GM21723 (cell line): ENCODE results near the gene IL11.

Experiments
- ATAC-seq: cut with Tn5 transposase; IDR thresholded peaks from one replicate; pipeline ENCODE4 v1.9.1; 2021; ENCODE audit warnings: mild to moderate bottlenecking, moderate library complexity; ENCODE audit not compliant: unreplicated experiment

Gene IL11

DNA sequence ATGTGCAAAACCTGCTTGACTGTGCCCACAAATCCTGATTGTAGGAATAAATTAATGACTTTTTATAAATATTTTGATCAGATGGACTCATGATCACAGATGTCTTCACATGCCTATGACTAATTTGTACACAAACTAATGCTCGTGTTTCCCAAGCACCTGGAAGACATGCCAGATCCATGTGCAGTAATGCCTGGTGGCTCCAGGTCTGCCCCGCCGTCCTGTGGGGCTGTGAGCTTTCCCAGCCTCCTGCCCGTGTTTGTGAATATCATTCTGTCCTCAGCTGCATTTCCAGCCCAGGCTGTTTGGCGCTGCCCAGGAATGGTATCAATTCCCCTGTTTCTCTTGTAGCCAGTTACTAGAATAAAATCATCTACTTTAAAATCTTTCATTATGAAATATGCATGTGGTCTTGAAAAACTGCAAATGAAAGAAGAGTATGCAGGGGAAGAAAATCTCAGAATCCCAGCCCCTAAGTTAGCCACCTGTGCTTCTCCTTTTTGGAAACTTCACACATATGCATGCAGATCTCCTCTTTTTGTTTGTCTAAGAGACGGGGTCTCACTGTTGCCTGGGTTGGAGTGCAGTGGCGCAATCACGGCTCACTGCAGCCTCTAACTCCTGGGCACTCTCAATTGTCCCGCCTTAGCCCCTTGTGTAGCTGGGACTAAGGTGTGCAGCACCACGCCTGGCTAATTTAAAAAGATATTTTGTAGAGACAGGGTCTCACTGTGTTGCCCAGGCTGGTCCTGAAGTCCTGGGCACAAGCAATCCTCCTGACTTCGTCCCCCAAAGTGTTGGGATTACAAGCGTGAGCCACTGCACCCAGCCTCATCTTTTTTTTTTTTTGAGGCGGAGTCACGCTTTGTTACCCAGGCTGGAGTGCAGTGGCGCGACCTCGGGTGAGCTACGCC is 21.7 kb upstream of the IL11 start:
- ATAC-seq = no peak

DNA sequence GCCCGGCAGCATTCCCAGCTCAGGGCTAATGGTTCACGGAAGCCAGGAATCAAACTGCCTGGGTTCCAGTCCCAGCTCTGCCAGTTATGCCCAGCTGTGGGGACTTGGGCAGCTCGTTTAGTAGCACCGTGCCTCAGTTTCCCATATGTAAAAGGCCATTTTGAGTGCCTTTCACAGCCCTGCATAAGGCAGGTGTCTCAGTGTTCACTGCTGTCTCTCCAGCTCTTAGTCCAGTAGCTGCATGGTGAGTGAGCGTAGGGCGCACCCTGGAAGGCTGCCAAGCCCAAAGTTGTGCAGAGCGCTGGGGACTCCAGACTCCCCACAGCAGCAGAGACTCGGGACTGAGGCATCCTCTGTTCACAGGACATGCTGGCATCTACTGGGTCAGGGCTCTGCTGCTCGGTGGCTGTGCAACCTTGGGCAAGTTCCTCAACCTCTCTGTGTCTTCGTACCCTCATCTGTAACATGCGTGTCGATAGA is 21.0 kb upstream of the IL11 start:
- ATAC-seq = no peak

DNA sequence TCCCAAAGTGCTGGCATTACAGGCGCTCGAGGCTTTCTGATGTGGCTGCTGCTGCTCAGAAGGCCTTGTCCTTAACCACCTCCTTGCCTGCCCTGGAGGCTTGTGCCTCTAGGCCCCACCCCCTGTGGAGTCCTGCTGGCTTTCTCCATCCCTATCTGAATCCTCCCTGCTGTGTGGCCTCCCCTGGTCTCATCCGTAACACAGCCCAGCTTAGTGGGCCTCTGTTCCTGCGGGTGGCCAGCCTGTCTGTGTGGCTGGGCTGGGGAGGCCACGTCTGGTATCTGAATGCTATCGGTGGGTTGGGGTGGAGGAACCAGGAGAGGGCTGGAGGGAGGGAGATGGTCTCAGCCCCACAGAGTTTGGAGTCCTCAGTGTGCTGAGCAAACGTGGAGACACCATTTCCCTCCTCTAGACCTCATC is 20.2 kb upstream of the IL11 start:
- no peak for ATAC-seq

DNA sequence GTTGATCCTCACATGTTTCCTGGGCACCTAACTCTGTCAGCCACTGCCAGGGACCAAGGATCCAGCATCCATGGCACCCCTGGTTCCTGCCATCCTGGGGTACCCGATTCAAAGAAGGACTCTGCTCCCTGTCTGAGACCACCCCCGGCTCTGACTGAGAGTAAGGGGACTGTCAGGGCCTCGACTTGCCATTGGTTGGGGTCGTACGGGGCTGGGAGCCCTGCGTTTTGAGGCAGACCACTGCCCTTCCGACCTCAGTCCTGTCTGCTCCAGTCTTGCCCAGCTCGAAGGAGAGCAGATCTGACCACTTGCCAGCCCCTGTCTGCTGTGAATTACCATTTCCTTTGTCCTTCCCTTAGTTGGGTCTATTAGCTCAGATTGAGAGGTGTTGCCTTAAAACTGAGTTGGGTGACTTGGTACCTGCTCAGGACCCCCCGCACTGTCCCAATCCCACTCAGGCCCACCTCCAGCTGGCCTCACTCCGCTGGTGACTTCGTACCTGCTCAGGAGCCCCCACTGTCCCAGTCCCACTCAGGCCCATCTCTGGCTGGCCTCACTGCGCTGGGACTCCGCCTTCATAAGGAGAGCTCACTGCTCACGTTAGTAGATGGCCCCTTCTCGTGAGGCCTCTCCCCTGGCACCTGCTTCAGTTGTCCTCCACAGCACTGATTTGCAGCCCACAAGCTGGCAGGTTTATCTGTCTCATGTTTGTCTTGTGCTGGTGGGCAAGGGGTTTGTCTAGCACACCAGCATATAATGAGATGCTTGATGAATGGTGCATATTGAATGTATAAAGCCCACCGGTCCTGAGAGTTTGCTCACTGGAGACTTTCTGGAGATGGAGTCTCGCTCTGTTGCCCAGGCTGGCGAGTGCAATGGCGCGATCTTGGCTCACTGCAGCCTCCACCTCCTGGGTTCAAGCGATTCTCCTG is 19.4 kb upstream of the IL11 start:
- ATAC-seq = no peak

DNA sequence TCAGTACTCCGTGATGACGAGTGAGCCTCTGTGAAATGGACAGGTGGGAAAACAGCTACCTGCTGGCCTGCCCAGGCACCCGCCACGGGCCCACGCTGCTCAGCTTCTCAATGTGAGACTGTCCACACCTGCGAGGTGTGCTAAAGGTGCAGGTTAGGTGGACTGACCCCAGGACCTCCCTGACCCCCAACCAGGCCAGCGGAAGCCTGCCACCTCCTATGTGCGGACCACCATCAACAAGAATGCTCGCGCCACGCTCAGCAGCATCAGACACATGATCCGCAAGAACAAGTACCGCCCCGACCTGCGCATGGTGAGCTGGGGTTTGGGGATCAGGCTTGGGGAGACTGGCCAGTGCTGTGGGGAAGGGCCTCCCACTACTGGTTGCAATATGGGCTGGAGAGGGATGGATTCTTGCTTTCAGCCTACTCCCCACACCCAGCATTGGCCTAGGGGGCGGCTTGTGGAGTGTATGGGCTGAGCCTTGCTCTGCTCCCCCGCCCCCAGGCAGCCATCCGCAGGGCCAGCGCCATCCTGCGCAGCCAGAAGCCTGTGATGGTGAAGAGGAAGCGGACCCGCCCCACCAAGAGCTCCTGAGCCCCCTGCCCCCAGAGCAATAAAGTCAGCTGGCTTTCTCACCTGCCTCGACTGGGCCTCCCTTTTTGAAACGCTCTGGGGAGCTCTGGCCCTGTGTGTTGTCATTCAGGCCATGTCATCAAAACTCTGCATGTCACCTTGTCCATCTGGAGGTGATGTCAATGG is 17.7 kb upstream of the IL11 start:
- no peak for ATAC-seq

DNA sequence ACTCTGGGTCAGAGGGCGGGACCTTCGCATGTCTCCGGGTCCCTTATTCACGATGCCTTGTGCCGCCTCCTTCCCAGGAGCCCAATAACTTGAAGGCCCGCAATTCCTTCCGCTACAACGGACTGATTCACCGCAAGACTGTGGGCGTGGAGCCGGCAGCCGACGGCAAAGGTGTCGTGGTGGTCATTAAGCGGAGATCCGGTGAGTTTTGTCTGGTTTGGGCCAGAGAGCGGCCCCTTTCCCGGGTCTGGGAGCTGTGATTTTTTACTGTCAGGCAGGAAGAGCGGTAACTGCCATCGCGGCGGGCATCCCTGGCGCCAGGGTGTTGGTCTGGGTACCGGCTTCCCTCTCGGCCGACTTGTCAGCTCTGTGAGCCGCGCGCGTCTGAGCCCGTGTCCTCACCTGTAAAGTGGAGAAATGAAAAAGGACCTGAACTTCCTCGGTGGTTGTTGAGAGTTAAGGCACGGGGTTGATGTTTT is 16.3 kb upstream of the IL11 start:
- no peak for ATAC-seq

DNA sequence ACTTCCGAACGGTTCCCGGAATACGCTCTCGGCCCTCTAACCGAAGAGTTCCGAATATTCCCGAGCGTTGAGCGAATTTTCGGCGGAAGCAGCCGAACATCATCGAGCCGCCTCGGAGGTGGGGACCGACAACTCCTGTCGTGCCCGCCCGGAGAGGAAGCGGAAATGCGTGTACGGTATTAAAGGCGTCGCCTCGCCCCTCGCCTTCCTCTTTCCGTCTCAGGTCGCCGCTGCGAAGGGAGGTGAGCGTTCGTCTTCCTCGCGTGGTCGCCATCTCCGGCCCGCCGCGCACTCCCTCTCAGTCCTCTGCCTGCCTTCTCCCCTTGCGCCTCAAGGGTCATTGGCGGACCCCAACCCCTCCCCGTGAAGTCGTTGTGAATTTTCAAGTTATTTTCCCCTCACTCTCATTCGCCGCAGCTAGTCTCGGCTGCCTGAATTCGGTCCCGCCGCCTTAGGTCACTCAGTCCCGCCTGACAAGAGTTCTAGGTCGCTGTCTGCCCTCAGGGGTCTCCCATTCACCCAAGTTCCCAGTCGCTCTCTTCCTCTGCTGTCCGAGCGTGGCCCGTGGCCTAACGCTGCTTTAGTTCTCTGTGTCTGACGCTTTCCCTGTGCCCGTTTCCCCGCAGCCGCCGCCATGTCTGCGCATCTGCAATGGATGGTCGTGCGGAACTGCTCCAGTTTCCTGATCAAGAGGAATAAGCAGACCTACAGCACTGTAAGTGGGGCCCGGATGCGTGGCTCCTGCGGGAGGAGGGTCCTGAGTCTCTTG is 15.6 kb upstream of the IL11 start, which contains the start of gene RPL28:
Gene RPL28 (plus strand): TSS at position 209 of the 769 bp plus-strand sequence. CDS start 426 bp downstream, at position 635.
- ATAC-seq = peak; percentile 66

DNA sequence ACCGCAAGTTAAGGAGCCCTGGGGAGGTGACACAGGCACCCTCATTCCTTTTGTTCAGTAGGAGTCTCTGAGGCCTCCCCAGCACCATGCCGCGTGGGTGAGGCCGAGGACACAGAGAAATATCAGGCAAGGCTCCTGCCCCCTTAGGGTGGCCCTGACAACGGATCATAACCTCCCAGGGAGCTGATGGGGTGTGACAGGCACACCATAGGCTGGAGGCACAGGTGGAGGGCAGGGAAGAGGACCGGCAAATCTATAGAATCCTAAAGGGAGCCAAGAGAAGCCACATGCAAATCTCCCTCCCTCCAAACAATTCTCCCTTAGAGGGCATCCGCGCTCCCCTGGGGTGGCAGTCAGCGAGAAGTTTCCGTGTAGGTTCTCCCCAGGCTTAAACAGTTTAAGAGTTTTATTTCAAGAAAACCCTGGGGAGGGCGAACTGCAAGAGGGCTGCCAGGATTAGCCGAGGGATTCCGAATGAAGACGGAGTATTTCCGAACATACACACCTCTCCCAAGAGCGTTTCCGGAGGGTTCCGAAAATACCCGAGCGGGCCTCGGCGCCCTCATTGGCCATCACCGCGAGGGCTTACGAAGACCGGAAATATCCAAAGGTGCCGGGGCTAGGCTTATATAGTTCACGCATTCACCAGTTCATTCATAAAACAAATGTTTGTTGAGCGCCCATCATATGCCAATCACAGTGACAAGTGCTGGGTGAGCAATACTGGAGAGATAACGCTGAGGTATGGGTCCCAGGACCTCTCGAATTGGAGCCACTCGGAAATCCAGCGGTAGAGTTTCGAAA is 14.9 kb upstream of the IL11 start:
- ATAC-seq = peak; percentile 61

DNA sequence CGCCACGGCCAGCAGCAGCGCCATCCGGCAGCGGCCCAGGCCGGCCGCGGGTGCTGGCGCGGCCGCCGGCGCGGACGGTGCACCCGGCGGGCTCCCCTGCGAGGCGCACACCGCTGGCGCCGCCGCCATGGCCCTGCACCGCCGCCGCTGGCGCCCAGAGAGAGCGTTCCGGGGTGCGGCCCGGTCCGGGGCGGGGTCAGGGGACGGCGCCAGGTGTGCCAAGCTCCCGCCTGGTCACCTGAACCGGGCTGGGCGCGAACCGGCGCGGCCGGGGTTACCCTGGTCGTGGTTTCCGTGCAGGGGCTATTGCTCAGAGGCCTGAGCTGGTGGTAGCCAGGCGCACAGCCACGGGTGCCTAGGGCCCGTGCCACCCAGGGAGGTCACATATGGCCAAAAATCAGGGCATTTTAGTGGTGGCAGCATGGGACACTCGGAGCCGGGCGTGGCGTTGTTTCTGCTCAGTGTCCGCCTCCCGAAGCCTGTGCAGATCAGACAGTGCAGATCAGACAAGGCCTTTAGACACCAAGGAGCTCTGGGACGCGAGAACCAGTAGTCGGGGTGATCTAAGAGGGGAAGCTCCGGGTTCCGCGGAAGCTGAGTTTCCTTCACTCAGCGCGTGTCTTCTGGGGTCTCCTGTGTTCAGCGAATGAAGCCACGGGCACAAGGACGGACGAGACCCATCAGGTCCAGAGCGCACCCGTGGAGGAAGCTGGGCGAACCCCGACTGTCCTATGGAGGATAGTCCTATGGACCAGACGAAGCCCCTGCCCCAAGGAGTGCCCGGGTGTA is 14.1 kb upstream of the IL11 start, which contains the start of gene TMEM238:
Gene TMEM238 (minus strand): TSS at position 162 of the 789 bp plus-strand sequence. CDS start 33 bp downstream, at position 129.
- no peak for ATAC-seq

DNA sequence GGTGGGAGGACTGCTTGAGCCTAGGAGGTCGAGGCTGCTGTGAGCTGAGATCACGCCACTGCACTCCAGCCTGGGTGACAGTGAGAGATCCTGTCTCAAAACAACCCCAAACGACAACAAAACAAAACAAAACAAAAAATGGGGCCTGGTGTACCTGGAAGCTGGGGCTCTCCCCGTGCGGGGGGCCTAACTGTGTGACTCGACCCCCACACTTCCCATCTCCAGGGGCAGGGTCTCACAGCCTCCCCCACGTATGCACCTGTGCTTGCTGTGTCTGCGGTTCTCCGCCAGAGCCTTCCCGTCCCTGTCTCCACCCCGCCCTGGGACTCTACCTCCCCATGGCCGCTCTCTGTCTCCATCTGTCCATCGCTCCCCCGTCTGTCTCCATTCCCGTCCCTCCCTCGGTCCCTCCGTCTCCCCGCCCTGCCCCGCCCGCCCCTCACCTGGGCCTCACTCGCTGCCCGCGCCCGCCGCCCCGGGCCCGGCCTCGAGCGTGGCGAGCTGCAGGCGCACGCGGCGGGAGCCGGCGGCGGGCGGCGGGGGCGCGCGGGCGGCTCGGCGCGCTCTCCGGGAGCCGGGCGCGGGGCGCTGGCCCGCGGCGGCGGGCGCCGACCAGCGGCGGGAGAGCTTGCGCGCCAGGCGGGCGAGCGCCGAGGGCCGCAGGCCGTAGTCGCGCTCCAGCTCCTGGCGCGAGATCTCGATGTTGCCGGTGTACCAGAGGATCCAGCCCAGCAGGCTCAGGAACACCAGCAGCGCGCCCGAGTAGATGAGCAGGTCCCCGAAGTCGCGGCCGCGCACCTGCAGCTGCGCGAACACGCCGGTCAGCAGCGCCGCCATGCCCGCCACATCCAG is 13.2 kb upstream of the IL11 start:
- ATAC-seq = no peak

DNA sequence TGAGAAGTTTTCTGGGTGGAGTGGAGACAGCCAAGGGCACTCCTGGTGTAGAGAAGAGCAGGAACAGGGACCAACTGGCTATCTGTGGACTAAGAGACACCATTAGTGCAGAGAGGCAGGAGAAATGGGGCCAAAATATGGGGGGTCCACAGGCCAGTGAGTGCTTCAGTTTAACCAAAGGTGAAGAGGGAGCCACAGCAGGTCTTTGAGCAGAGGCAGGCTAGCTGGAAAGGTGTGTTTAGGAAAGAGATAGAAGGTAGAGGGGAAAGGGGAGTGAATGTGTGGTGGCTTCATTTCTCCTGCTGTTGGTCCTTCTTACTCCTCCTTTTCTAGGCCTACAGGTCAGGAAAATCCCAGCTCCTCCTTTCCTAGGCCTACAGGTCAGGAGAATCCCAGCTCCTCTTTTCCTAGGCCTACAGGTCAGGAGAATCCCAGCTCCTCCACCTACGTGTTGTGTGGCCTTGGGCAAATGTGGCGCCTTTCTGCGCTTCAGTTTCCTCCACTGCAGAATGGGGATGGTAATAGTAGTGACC is 12.3 kb upstream of the IL11 start:
- ATAC-seq = no peak

DNA sequence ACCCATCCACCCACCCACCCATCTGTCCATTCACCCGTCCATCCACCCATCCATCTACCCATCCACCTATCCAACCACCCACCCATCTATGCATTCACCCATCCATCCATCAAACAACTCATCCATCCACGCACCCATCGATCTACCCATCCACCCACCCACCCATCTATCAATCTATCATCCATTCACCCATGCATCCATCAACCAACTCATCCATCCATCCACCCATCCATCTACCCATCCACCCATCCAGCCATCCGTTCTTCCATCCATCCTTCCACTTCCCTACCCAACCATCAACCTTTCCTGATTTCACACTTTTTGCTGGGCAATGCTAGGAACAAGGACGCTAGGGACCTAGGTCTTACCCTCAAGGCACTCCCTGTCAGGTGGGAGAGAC is 11.8 kb upstream of the IL11 start:
- ATAC-seq = no peak

DNA sequence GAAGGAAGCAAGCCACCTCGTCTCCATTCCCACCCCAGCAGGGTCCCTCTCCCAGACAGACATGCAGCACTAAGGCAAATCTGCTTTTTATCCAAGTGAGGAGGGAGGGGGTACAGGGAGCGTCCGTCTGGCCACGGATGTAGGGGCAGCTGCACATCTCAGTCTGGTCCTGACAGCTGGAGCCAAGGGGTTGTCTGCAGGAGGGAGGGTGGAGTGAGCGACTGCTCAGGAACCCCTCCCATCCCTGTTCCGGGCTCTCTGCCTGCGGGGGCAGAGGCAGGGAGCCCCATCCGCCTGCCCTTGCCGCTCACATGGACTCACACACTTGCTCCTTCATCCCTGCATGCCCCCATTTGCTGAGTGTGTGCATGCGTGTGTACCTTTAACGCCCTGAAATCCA is 8.9 kb upstream of the IL11 start:
- ATAC-seq = no peak

DNA sequence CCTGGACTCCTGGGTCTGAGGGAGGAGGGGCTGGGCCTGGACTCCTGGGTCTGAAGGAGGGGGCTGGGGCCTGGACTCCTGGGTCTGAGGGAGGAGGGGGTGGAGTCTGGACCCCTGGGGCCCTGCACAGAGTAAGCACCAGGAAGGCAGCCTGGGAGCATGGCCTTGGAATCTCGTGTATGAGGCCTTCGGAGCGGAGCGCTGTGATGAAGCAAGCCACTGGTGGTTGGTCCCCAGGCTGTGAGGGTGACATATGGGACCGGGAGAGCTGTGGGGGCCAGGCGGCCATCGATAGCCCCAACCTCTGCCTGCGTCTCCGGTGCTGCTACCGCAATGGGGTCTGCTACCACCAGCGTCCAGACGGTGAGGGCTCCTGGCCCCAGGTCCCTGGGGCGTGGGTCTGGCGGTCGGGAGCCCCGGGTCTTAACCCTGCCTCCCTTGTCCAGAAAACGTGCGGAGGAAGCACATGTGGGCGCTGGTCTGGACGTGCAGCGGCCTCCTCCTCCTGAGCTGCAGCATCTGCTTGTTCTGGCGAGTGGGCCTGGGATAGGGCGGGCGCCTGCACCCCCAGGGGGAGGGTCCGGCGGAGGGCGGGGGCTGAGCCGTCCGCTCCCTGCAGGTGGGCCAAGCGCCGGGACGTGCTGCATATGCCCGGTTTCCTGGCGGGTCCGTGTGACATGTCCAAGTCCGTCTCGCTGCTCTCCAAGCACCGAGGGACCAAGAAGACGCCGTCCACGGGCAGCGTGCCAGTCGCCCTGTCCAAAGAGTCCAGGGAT is 7.3 kb upstream of the IL11 start:
- ATAC-seq = no peak

DNA sequence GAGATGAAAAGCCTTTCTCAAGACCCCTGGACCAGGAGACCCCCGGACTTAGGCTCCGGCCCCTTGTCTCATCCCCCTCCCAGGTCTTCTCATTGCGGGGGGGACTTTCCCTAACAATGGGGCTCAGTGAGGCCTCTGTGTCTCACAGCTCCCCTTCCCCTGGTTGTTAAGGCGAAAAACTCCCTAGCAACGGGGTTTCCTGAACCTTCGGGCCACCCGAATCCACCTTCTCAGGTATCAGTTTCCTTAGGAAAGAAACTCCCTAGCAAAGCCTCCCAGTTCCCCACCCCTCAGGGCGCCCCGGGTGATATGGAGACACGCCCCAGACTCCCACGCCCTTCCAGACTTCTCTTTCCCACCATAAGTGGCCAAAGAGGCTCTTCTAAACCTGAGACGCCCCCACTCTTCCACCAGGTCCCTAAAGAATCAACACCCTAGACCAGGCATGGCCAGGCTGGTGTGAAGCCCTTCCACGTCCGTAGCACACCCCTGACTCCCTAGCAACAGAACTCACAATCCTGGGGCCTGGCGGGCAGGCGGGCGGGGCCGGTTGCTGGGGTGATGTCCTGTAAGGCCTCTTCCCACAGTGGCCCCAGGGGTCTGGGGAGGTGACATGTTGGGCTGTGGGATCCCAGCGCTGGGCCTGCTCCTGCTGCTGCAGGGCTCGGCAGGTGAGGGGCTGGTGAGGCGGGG is 6.1 kb upstream of the IL11 start, which contains the start of gene TMEM190:
Gene TMEM190 (plus strand): TSS at position 586 of the 693 bp plus-strand sequence. CDS start 28 bp downstream, at position 614.
- ATAC-seq = no peak
